Measurements from ENCODE around the gene GFOD2.
A peak's percentile ranks its signal among the peaks of the same experiment; 100 is the strongest.

GFOD2 gene

DNA sequence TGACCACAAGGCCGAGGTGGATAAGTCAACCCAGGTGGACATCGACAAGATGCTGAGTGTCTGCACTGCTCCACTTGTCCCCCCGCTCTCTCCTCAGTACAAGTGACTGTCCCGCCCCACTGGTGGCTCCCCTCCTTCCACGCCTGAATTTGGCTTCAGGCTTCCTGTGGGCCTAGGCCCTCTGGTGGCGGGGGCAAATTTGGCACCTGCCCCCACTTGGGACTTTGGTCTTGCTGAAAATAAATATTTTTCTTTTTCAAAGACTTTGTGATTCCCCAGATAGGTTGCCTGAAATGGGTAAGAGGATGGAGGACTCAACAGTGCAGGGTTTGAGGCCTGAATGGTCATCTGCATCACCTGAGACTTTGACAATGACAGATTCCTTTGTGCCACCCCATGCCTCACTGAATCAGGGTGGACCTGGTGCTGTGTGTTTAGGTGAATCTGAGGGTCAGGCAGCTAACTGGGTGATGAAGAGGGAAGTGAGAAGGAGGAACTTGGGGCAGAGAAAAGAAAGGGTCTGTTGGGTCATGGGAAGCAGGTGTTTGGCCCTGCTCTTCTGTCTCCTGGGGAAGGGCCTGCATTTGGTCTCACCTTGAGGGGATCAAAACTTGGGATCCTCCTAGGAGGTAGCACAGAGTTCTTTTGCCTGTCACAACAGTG, 50.5 kb downstream of the GFOD2 start:
- DNase-seq, result no peak

DNA sequence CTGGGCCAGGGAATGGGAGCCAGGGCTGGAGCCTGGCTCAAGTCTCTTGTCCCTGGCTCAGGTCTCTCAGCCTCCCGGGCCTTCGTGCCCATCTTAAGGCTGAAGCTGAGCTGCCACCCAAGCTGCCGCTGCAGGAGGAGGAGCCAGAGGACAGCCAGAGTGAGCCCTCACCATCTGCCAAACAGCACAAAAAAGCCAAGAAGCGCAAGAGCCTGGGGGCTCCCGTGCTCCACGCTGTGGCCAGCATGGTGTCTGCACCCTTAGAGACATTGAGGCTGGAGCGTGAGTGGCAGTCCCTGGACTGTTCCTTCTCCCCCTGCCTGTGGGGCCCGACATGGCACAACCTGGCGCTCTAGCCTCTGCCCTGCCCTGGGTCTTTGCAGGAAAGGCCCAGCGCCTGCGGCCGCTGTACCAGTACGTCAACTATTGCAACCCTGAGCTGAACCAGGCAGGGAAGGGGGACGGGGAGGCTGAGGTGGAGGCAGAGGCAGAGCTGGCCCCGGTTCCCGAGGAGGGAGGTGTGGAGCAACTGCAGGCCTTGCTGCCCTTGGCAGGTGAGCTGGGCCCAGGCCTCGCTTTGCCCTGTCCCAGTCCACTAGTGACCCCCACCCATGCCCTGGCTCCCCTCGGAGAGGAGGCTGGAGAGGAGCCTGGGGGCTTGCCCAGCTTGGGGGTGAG, 51.2 kb downstream of the GFOD2 start:
- DNase-seq, result peak; percentile 90

DNA sequence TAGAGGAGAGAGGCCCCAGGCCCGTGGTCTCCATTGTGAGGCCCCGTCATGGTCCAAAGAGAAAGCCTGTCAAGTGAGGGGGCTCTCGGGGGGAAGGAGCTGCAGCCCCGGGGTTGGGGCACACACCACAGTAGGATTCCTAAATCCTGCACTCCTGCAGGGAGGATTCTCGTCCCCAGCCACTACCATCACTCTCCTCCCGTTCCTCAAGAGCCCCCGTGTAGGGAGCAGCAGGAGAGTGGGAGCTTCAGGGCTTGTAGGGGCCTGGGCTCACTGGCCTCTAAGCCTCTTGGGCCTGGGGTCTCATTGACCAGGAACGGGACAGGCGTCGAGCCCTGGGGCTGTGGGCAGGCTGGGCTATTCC, 51.7 kb downstream of the GFOD2 start:
- no peak for DNase-seq

DNA sequence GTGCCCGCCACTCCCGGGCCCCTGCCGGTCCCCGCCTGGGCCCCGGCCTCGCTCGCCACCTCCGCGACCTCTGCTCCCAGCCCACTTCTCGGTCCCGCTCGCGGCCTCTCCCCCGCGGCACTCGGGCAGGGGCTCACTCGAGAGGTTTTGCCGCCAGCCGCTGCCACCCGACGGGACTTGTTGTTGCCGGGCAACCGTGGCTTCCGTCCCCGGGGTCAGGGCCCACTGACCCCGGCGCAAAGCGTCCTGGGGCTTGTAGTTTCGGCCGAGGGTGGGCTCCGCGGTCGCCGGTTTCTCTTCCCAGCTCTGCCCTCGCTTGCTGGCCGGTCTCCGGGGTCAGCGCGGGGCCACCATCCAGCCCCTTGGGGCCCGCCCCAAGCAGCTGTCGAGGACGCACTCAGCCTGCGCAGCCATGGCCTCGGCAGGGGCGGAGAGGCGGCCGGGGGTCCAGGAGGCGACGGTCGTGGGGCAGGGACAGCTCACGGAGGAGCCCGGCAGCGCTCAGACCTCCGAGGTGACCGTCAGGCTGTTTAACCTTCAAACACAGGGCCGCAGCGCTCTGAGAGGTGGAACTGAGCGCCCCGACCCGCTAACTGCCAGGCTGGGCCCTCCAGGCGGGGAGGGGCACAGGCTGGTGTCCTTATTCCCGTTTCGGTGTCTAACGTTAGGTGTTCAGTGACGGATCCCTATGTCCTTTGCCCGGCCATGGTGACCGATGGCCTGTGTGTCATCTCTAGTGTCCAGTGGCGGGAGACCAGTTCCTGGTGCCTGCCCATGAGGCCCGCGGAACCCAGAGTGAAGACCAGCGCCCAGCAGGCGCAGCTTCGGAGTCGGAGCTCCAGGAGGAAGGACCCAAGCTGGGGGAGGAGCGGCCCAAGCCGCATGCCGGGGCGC, 52.3 kb downstream of the GFOD2 start, which contains the start of the genes C16orf86 and ENKD1:
TSS of gene C16orf86 (plus strand) at position 256 of the 894 bp plus-strand sequence. CDS start at position 413, 157 bp downstream.
TSS of gene ENKD1 (minus strand) at position 192 of the 894 bp plus-strand sequence. CDS start 308 bp downstream, outside the sequence.
- DNase-seq, result peak; percentile 89

DNA sequence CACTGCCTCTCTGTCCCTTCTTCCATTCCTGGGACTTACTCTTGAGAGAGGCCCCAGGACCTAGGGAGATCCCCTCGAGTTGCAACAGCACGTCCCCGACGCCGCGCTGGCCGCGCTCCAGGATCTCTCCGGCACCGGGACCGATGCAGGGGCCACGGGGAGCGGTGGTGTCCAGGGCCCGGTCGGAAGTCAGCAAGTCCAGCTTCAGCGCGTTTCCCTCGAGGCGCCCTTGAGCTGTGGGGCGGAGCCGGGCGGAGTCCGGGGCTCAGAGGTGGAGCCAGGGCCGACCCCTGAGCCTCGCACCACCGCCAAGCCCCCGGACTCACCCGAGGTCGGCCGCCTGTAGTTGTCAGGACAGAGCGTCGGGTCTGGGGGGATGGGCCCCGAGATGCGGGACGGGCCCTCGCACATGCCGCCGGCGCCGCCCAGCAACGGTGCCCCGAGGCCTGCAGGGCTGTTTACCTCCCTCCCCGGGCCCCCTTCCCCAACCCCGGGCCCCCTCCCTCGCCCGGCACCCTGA, 53.0 kb downstream of the GFOD2 start:
- DNase-seq, result no peak

DNA sequence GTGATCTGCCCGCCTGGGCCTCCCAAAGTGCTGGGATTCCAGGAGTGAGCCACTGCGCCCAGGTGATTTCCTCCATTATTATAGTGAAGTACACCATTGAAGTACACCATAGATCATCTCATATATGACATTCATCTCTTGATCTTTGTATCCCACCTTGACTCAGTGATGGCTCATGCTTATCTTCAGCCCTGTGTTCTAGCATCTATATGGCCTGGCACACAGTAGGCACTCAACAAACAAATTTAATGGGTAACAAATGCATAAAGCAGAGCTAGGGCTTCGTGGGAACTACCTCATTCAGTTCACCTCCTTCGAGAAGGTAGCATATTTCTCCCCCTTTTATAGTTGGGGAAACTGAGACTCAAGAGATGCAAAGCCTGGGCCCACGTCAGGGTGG, 53.5 kb downstream of the GFOD2 start:
- DNase-seq, result no peak

DNA sequence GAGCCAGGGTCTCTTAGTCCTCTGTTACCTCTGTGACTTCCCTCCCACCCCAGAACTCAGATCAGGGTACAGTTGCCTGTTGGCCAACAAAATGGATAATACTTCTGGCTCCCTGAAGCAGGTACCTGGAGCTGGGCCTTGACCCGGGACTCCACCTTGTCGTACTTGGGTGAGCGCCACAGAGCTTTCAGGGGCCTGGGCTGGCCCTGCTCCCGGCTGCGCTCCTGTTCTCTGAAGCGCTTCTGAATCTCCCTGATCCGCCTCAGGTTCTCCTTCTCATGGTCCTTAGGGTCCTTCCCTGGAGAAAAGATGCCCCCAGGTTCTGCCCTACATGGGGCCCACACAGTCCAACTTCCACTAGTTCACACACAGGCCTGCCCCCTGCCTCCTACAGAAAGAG, 54.2 kb downstream of the GFOD2 start:
- DNase-seq, result no peak

DNA sequence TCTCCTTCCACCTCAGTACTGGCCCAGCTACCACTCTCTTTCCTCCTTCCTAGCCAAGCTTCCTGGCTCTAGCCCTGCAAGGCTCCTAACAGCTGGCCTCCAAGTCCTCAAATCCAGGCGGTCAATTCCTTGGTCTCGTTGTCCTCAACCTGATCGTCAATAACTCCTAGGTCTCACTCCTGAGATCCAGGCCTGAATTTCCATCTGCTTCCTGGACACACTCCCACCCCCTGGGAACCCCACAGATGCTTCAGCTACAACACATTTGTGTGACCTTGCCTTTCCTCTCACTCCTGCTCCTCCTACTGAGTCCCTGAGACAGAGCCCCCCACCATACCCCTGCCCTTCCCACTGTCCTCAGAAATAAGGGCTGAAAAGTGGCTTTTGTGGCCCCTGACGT, 54.9 kb downstream of the GFOD2 start:
- DNase-seq, result no peak

DNA sequence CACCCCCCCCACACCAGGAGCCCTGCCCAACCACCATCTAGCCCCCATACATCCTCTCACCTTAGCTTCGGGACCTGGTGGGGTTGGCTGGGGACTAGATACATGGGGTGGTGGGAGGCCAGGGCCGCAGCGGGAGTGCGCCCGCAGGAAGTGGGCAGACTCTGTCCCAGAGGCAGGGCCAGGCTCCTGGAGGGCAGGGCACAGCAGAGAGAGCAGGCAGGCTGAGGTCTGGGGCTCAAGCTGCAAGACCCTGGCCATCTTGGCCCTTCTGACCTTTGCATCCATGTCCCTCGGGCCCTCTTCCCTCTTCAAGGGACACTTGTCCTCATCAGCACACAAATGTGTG, 55.3 kb downstream of the GFOD2 start:
- DNase-seq, result no peak

DNA sequence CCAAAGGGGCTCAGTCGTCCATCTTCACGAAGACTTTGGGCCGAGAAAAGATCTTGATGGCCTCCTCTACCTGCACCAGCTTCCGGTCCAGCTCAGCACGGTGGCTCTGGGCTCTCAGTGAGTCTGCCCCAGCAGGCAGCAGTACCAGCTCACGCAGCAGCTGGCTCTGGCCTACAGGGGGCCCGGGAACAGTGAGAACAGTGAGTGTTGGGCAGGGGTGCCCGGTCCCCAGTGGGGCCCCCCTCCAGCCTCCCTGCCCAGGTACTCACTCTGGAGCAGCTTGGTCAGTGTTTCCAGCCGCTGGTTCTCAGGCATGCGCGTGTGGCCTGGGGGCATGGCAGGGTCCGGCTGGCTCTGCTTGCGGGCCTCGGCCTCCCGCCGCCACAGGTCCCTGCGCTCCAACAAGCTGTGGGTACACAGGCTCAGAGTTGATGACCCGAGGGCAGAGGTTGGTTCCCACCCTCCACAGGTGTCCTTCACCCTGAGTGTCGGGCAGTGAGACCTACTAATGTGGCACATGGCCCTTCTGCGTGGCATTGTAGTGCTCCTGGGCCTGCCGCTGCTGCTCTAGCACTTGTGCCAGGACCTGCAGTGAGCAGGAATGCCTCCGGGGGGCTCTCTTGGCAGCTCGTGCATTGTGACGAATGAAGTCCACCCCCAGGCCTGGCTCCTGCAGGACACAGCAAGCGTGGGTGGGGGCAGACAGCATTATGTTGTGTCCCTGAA, 55.8 kb downstream of the GFOD2 start:
- peak; percentile 52 for DNase-seq

DNA sequence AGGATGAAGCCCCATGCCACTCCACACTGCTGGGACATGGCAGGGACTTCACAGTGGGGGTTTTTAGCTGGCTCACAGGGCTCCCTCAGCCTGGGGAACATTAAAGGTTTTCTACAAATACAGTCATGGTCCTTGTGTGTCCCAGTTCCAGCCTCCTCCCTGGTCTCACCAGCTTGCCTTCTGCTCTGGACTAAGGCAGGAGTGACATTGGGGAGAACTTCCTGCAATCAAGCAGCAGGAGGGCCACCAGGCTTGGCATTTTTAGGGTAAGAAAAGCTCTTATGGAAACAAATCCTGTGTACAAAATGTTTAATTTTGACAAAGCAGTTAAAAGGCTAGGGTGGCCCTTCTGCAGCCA, 56.5 kb downstream of the GFOD2 start:
- no peak for DNase-seq

DNA sequence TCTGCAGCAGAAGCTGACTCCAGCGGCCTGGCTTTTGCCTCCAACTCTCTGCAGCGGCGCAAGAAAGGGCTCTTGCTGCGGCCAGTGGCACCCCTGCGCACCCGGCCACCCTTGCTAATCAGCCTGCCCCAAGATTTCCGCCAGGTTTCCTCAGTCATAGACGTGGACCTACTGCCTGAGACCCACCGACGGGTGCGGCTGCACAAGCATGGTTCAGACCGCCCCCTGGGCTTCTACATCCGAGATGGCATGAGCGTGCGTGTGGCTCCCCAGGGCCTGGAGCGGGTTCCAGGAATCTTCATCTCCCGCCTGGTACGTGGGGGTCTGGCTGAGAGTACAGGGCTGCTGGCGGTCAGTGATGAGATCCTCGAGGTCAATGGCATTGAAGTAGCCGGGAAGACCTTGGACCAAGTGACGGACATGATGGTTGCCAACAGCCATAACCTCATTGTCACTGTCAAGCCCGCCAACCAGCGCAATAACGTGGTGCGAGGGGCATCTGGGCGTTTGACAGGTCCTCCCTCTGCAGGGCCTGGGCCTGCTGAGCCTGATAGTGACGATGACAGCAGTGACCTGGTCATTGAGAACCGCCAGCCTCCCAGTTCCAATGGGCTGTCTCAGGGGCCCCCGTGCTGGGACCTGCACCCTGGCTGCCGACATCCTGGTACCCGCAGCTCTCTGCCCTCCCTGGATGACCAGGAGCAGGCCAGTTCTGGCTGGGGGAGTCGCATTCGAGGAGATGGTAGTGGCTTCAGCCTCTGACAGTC, 57.0 kb downstream of the GFOD2 start:
- no peak for DNase-seq

DNA sequence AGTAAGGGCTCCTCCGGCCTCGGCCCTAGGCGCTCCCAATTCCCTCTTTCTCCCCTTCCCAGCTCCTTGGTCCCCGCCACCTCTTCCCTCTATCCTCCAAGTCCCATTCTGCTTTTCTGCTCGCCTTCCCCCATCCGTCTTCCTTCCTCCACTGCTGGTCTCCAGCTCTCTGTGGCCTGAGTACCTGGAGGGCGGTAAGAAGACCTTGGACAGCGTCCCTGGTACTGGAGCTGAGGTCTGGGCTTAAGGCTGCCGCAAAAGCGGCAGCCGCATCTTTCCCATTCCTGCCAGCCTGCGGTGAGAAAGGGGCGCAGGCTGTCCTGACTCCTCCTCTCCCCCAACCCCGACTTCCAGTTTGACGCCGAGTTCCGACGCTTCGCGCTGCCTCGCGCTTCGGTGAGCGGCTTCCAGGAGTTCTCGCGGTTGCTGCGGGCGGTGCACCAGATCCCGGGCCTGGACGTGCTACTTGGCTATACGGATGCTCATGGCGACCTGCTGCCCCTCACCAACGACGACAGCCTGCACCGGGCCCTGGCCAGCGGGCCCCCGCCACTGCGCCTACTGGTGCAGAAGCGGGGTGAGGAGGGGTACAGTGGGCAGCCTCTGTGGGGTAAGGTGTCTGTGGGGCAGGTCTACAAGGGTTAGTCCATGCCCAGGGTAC, 57.9 kb downstream of the GFOD2 start:
- DNase-seq, result peak; percentile 40

DNA sequence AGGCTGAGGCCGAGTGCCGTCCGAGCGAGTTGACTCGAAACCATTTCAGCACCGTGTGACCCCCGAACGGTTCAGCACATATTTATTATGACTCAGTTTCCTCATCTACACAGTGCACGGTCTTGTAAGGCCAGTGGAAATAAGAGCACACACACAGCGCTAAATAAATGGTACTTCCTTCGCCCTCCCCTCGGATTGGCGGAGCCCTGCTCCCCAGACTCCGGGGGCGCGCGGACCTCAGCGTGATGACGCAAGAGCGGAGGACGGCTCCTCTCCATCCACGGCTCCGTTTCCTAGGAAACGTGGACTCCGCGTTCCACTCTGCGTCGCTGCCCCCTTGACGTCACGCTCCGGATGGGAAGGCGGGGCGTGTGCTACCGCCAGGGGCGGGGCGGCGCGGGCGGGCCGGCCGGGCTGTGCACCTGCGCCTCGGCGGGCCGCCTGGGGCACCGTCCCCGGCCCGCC, 58.5 kb downstream of the GFOD2 start, which contains the start of gene PARD6A:
TSS of gene PARD6A (plus strand) at position 397 of the 465 bp plus-strand sequence. CDS start 79 bp downstream, outside the sequence.
- DNase-seq, result peak; percentile 99

DNA sequence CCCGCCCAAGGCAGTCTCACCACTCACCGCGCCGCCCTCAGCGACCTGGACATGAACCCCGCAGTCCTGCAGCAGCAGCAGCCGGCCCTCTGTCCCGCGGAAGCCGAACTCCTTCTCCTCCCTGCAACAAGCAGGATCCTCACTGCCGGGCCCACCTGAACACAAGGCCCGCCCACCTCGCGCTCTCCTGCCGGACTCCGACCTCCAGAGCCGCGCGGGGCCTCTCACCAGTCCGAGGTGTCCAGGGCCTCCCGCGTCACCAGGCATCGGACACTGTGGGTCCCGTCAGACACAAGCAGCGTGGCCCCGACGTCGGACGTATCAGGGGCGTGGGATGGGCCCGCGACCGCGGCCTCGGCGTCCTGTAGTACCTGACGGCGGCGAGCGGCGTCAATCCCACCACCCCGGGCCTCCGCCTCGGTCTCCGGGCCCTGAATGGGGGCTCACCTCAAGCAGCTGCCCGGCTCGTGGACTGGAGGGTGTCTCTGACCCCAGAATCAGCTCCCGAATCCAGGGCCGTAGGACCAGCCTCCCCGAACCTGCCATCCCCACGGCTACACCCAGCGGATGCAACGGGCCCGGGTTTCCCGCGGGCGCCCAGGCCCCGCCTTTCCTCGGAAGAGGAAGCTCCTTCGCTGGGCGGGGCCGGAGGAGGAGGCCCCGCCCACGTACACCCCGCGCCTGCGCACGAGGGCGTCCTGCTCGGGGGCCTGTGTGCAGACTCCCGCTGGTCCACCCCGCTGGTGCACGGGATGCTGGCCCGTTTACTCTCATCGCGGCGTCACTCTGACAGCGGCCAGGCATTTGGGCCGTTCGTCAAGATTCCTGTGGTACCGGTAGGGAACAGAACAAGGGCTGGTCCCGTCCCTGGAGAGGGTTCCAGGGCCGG, 59.2 kb downstream of the GFOD2 start, which contains the start of gene ACD:
TSS of gene ACD (minus strand) at position 586 of the 889 bp plus-strand sequence. CDS start at position 546, 40 bp downstream.
- DNase-seq, result peak; percentile 96

DNA sequence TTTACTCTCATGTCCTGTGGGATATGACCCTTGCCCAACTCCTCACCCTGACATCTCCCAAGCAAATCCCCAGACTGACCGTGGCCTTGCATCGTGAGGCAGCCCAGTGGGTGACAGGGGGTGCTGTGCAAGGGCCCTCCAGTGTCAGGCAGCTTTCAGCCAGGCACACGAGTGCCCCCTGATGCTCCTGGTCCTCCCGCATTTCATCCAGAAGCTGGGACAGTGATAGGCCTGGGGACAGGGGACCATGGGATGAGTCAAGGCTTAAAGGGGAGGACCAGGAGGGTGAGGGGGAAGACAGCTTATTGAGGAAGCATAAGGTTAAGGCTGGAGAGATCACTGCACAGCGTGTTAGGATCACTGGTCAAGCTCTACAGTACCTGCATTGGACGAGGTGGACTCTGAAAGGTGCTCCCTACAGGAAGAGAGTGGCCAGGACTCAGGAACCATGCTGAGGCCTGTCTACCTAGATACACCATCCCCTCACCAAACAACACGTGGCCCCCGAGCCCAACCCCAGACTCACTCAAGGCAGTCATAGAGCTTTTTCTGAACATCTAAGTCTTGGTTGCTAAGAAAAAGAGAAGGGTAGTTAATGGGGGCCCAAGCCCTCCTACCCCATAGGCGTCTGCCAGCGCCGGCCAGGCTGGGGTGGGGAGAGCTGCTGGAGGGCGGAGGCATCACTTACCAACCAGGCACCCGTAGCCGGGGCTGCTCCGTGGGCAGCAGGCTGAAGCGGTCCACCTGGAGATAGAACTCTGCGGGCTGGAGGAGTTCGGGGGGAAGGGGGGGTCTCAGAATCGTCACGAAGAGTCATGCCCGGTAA, 60.1 kb downstream of the GFOD2 start:
- no peak for DNase-seq

DNA sequence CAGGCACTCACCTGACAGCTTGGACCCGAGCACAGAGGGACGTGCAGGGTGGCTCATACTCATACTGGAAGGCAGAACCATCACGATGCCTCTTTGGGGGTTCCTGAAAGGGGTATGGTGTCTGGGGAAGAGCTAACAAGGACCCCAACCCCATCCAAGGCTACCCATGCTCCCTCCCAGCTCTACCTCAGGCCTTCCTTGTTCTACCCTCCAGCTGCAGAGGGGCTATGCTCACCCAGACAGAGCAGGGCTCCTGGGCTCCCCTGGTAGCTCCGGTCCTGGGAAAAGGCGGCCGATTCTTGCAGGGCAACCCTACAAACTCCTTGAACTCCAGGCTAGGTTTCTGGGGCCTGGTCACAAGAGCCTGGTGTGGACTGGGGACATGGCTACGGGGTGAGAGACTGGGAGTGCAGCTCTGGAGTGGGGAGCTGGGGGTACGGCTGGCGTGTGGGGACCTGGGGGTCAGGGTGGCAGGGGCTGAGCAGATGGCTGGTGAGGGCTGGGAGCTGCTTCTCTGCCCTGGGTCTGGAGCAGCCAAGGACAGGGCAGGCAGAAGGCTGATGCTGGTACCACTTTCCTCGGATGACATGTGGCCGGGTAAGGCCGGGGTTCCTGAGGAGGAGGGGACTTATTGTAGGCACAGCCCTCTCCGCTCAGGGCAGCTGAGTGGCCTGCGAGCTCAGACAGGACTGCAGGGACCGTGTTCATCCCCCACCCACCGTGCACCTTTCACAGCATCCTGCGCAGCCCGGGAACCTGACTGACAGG, 61.2 kb downstream of the GFOD2 start:
- DNase-seq, result no peak

DNA sequence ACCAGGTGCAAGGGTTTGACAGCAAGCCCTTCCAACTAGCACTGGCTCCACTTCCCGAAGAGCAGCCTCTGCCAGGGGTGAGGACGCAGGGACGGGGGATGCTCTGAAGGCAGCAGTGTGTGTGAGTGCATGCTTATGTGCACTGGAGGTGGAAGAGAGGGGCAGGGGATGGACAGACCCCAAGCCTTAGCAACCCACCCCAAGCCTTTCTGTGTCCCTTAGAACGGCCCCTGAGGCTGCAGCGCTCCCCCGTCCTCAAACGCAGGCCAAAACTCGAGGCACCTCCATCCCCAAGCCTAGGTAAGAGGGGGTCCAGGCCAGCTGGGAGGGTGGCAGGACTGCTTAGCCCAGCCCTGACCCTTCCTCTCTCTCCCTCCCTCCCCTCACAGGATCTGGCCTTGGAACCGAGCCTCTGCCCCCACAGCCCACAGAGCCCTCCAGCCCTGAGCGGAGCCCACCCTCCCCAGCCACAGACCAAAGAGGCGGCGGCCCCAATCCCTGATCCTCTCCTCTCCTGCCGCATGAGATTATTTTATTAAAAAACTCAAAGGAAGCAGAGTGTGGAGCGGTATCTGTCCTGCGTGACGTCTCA, 62.0 kb downstream of the GFOD2 start:
- DNase-seq, result no peak

Measured in activated CD4-positive, alpha-beta T cell treated with anti-CD3 and anti-CD28 coated beads, Interleukin-10, Interleukin-2, amounts not matched to agents 100 ng/mL and 50 ng/mL, durations not matched to agents 16 hours and 8 hours (primary cell).